ENCODE results near the gene ZNF362.
"Not testable (repeated sequence)": the region's sequence is repeated elsewhere in the genome, so short reads cannot be mapped to it uniquely, and the experiment has no call there.

ZNF362 gene

GRCh38 chr1:33235521-33235920 is 20.8 kb upstream of the ZNF362 start:
- DNase-seq (ENCODE audit: low read depth) = no peak
- TF ChIP-seq CTCF (conservative IDR thresholded peaks at IDR 0.05; ENCODE audit: low read depth, low read length) = no peak
- H3K4me3 ChIP-seq (ENCODE audit: low read length) = no peak overlapping the region

GRCh38 chr1:33236498-33236897 is 19.8 kb upstream of the ZNF362 start:
- H3K4me3 ChIP-seq (ENCODE audit: low read length) = no peak overlapping the region
- no peak for DNase-seq (ENCODE audit: low read depth)
- TF ChIP-seq CTCF (conservative IDR thresholded peaks at IDR 0.05; ENCODE audit: low read depth, low read length) = no peak

- no peak for DNase-seq (ENCODE audit: low read depth)
Observed at GRCh38 chr1:33237579-33237978, 18.7 kb upstream of the ZNF362 start.

GRCh38 chr1:33238194-33238724 is 18.0 kb upstream of the ZNF362 start:
- not testable (repeated sequence) for H3K4me3 ChIP-seq (ENCODE audit: low read length); DNase-seq (ENCODE audit: low read depth)

More at GRCh38 chr1:33237579-33237978, 18.7 kb upstream of the ZNF362 start:
- no peak overlapping the region for H3K4me3 ChIP-seq (ENCODE audit: low read length)
- no peak for TF ChIP-seq CTCF (conservative IDR thresholded peaks at IDR 0.05; ENCODE audit: low read depth, low read length)

GRCh38 chr1:33239410-33239809 is 16.9 kb upstream of the ZNF362 start:
- DNase-seq (ENCODE audit: low read depth); H3K4me3 ChIP-seq (ENCODE audit: low read length): not testable (repeated sequence)

- no peak overlapping the region for H3K4me3 ChIP-seq (ENCODE audit: low read length)
- TF ChIP-seq CTCF (conservative IDR thresholded peaks at IDR 0.05; ENCODE audit: low read depth, low read length) = no peak
Observed at GRCh38 chr1:33241866-33242265, 14.4 kb upstream of the ZNF362 start.

GRCh38 chr1:33242652-33243051 is 13.6 kb upstream of the ZNF362 start:
- TF ChIP-seq CTCF (conservative IDR thresholded peaks at IDR 0.05; ENCODE audit: low read depth, low read length) = no peak
- DNase-seq (ENCODE audit: low read depth) = no peak
- no peak overlapping the region for H3K4me3 ChIP-seq (ENCODE audit: low read length)

More at GRCh38 chr1:33241866-33242265, 14.4 kb upstream of the ZNF362 start:
- DNase-seq (ENCODE audit: low read depth) = no peak

GRCh38 chr1:33244143-33244808 is 12.0 kb upstream of the ZNF362 start:
- no peak for TF ChIP-seq CTCF (conservative IDR thresholded peaks at IDR 0.05; ENCODE audit: low read depth, low read length)
- DNase-seq (ENCODE audit: low read depth) = no peak
- no peak overlapping the region for H3K4me3 ChIP-seq (ENCODE audit: low read length)
